ENCODE results near the gene TPCN1.
A peak's percentile ranks its signal among the peaks of the same experiment; 100 is the strongest.

TPCN1 gene

GRCh38 chr12:113196990-113197389 lies 24.3 kb upstream of the TPCN1 start:
- Histone ChIP-seq H4K8ac (ENCODE audit: low read depth, low read length) (no peak overlapping the region), H3K18ac (ENCODE audit: low read length) (no peak overlapping the region), H3K4ac (ENCODE audit: low read length) (no peak overlapping the region), H2BK5ac (ENCODE audit: low read length) (no peak overlapping the region), H2AK5ac (ENCODE audit: low read depth, low read length) (no peak overlapping the region), H3K27ac (replicated peaks; ENCODE audit: low read length) (no peak overlapping the region), H3K27me3 (ENCODE audit: control insufficient read depth in 3 of 3, insufficient read depth in 3 of 3, low read depth in 1 of 3, low read length in 3 of 3) (no peaks in the 10 kb centered on the region), H2BK12ac (ENCODE audit: low read length) (no peak overlapping the region), H3K4me2 (ENCODE audit: insufficient read depth, low read length, poor library complexity, severe bottlenecking) (no peak overlapping the region), H3K9ac (ENCODE audit: low read depth, low read length, poor library complexity) (no peak overlapping the region), H3K79me1 (ENCODE audit: low read depth, low read length) (no peaks in the 10 kb centered on the region), H3K4me3 (ENCODE audit: low read length in 2 of 2) (no peak overlapping the region), H3K14ac (ENCODE audit: low read length) (no peak overlapping the region), H2BK120ac (ENCODE audit: low read depth, low read length) (no peak overlapping the region), H4K91ac (ENCODE audit: low read depth, low read length, poor library complexity) (no peak overlapping the region), H3K4me1 (ENCODE audit: control insufficient read depth in 2 of 2, insufficient read depth in 1 of 2, low read depth in 1 of 2, low read length in 2 of 2) (peaks cover 4 to 9% of the 10 kb centered on the region in 2 donors), H3K36me3 (replicated peaks in 1 of 2; ENCODE audit: control insufficient read depth in 2 of 2, insufficient read depth in 2 of 2, low read length in 2 of 2) (peaks cover 5 to 11% of the 10 kb centered on the region in 2 donors), H2BK15ac (ENCODE audit: low read length) (no peak overlapping the region), H2AFZ (ENCODE audit: low read length) (no peak overlapping the region), H3K23ac (ENCODE audit: low read depth, low read length, poor library complexity) (no peak overlapping the region), H3K9me3 (replicated peaks in 1 of 2; ENCODE audit: control insufficient read depth in 2 of 2, insufficient read depth in 1 of 2, low read depth in 1 of 2, low read length in 2 of 2) (no peaks in the 10 kb centered on the region)
- WGBS, 2 donors (ENCODE audit: extremely low coverage in 2 of 2, insufficient read length in 2 of 2, insufficient replicate concordance in 1 of 2): no CpG with 5 or more reads among the region's 4 CpGs
- no peak for DNase-seq (ENCODE audit: low spot score)

GRCh38 chr12:113197518-113198077 lies 23.7 kb upstream of the TPCN1 start:
- no CpG with 5 or more reads among the region's 8 CpGs for WGBS, 2 donors (ENCODE audit: extremely low coverage in 2 of 2, insufficient read length in 2 of 2, insufficient replicate concordance in 1 of 2)

GRCh38 chr12:113198296-113198695 lies 23.0 kb upstream of the TPCN1 start:
- H2AK5ac ChIP-seq (ENCODE audit: low read depth, low read length): no peak overlapping the region
- no peaks in the 10 kb centered on the region for H3K9me3 ChIP-seq (replicated peaks in 1 of 2; ENCODE audit: control insufficient read depth in 2 of 2, insufficient read depth in 1 of 2, low read depth in 1 of 2, low read length in 2 of 2)
- H3K27me3 ChIP-seq (ENCODE audit: control insufficient read depth in 3 of 3, insufficient read depth in 3 of 3, low read depth in 1 of 3, low read length in 3 of 3): no peaks in the 10 kb centered on the region
- no peak overlapping the region for H3K14ac ChIP-seq (ENCODE audit: low read length)
- no CpG with 5 or more reads among the region's 1 CpG for WGBS, 2 donors (ENCODE audit: extremely low coverage in 2 of 2, insufficient read length in 2 of 2, insufficient replicate concordance in 1 of 2)
- no peaks in the 10 kb centered on the region for H3K36me3 ChIP-seq (replicated peaks in 1 of 2; ENCODE audit: control insufficient read depth in 2 of 2, insufficient read depth in 2 of 2, low read length in 2 of 2)
- H2AFZ ChIP-seq (ENCODE audit: low read length): no peak overlapping the region
- H2BK12ac ChIP-seq (ENCODE audit: low read length): no peak overlapping the region
- H3K23ac ChIP-seq (ENCODE audit: low read depth, low read length, poor library complexity): no peak overlapping the region
- no peak overlapping the region for H3K9ac ChIP-seq (ENCODE audit: low read depth, low read length, poor library complexity)
- H3K4ac ChIP-seq (ENCODE audit: low read length): no peak overlapping the region
- no peaks in the 10 kb centered on the region for H3K79me1 ChIP-seq (ENCODE audit: low read depth, low read length)
- no peak overlapping the region for H3K27ac ChIP-seq (replicated peaks; ENCODE audit: low read length)
- no peak overlapping the region for H3K4me3 ChIP-seq (ENCODE audit: low read length in 2 of 2)
- H3K4me2 ChIP-seq (ENCODE audit: insufficient read depth, low read length, poor library complexity, severe bottlenecking): no peak overlapping the region
- H2BK15ac ChIP-seq (ENCODE audit: low read length): no peak overlapping the region
- peaks cover 4 to 5% of the 10 kb centered on the region in 2 donors for H3K4me1 ChIP-seq (ENCODE audit: control insufficient read depth in 2 of 2, insufficient read depth in 1 of 2, low read depth in 1 of 2, low read length in 2 of 2)
- H4K91ac ChIP-seq (ENCODE audit: low read depth, low read length, poor library complexity): no peak overlapping the region
- DNase-seq (ENCODE audit: low spot score): no peak
- H2BK120ac ChIP-seq (ENCODE audit: low read depth, low read length): no peak overlapping the region
- H2BK5ac ChIP-seq (ENCODE audit: low read length): no peak overlapping the region
- no peak overlapping the region for H4K8ac ChIP-seq (ENCODE audit: low read depth, low read length)
- no peak overlapping the region for H3K18ac ChIP-seq (ENCODE audit: low read length)

More at GRCh38 chr12:113197518-113198077, 23.7 kb upstream of the TPCN1 start:
- Histone ChIP-seq H4K8ac (ENCODE audit: low read depth, low read length) (no peak overlapping the region), H3K4ac (ENCODE audit: low read length) (no peak overlapping the region), H3K4me3 (ENCODE audit: low read length in 2 of 2) (no peak overlapping the region), H3K9ac (ENCODE audit: low read depth, low read length, poor library complexity) (no peak overlapping the region), H2BK120ac (ENCODE audit: low read depth, low read length) (no peak overlapping the region), H2BK15ac (ENCODE audit: low read length) (no peak overlapping the region), H3K18ac (ENCODE audit: low read length) (no peak overlapping the region), H3K79me1 (ENCODE audit: low read depth, low read length) (no peaks in the 10 kb centered on the region), H2BK12ac (ENCODE audit: low read length) (no peak overlapping the region), H3K4me2 (ENCODE audit: insufficient read depth, low read length, poor library complexity, severe bottlenecking) (no peak overlapping the region), H3K23ac (ENCODE audit: low read depth, low read length, poor library complexity) (no peak overlapping the region), H3K4me1 (ENCODE audit: control insufficient read depth in 2 of 2, insufficient read depth in 1 of 2, low read depth in 1 of 2, low read length in 2 of 2) (peaks cover 4 to 5% of the 10 kb centered on the region in 2 donors), H3K36me3 (replicated peaks in 1 of 2; ENCODE audit: control insufficient read depth in 2 of 2, insufficient read depth in 2 of 2, low read length in 2 of 2) (peaks cover 3 to 5% of the 10 kb centered on the region in 2 donors), H2AFZ (ENCODE audit: low read length) (no peak overlapping the region), H3K27ac (replicated peaks; ENCODE audit: low read length) (no peak overlapping the region), H4K91ac (ENCODE audit: low read depth, low read length, poor library complexity) (no peak overlapping the region), H3K9me3 (replicated peaks in 1 of 2; ENCODE audit: control insufficient read depth in 2 of 2, insufficient read depth in 1 of 2, low read depth in 1 of 2, low read length in 2 of 2) (no peaks in the 10 kb centered on the region), H3K27me3 (ENCODE audit: control insufficient read depth in 3 of 3, insufficient read depth in 3 of 3, low read depth in 1 of 3, low read length in 3 of 3) (no peaks in the 10 kb centered on the region), H3K14ac (ENCODE audit: low read length) (no peak overlapping the region), H2AK5ac (ENCODE audit: low read depth, low read length) (no peak overlapping the region), H2BK5ac (ENCODE audit: low read length) (no peak overlapping the region)
- DNase-seq (ENCODE audit: low spot score): no peak

- H3K36me3 ChIP-seq (replicated peaks in 1 of 2; ENCODE audit: control insufficient read depth in 2 of 2, insufficient read depth in 2 of 2, low read length in 2 of 2): no peaks in the 10 kb centered on the region
- H2BK5ac ChIP-seq (ENCODE audit: low read length): no peak overlapping the region
- no peak overlapping the region for H2BK120ac ChIP-seq (ENCODE audit: low read depth, low read length)
- H3K23ac ChIP-seq (ENCODE audit: low read depth, low read length, poor library complexity): no peak overlapping the region
- peak overlapping the region; percentile 40 for H3K18ac ChIP-seq (ENCODE audit: low read length)
- no peak overlapping the region for H2BK15ac ChIP-seq (ENCODE audit: low read length)
- no CpG with 5 or more reads among the region's 12 CpGs for WGBS, 2 donors (ENCODE audit: extremely low coverage in 2 of 2, insufficient read length in 2 of 2, insufficient replicate concordance in 1 of 2)
- H4K91ac ChIP-seq (ENCODE audit: low read depth, low read length, poor library complexity): no peak overlapping the region
- H3K79me1 ChIP-seq (ENCODE audit: low read depth, low read length): no peaks in the 10 kb centered on the region
- H2AFZ ChIP-seq (ENCODE audit: low read length): no peak overlapping the region
- no peaks in the 10 kb centered on the region for H3K27me3 ChIP-seq (ENCODE audit: control insufficient read depth in 3 of 3, insufficient read depth in 3 of 3, low read depth in 1 of 3, low read length in 3 of 3)
- no peak overlapping the region for H3K27ac ChIP-seq (replicated peaks; ENCODE audit: low read length)
- no peak overlapping the region for H3K4me2 ChIP-seq (ENCODE audit: insufficient read depth, low read length, poor library complexity, severe bottlenecking)
- H3K9ac ChIP-seq (ENCODE audit: low read depth, low read length, poor library complexity): peak overlapping the region; percentile 64
- no peak overlapping the region for H3K4me3 ChIP-seq (ENCODE audit: low read length in 2 of 2)
- H2AK5ac ChIP-seq (ENCODE audit: low read depth, low read length): no peak overlapping the region
- peaks cover under 1 to 1% of the 10 kb centered on the region in 2 donors for H3K4me1 ChIP-seq (ENCODE audit: control insufficient read depth in 2 of 2, insufficient read depth in 1 of 2, low read depth in 1 of 2, low read length in 2 of 2)
- no peak overlapping the region for H3K14ac ChIP-seq (ENCODE audit: low read length)
- no peak overlapping the region for H3K4ac ChIP-seq (ENCODE audit: low read length)
- no peak for DNase-seq (ENCODE audit: low spot score)
- H4K8ac ChIP-seq (ENCODE audit: low read depth, low read length): no peak overlapping the region
- H3K9me3 ChIP-seq (replicated peaks in 1 of 2; ENCODE audit: control insufficient read depth in 2 of 2, insufficient read depth in 1 of 2, low read depth in 1 of 2, low read length in 2 of 2): no peaks in the 10 kb centered on the region
- no peak overlapping the region for H2BK12ac ChIP-seq (ENCODE audit: low read length)
These were observed 21.1 kb upstream of the TPCN1 start for GRCh38 chr12:113200021-113200797.
